Fibroblast of skin of right quadriceps (primary cell): ENCODE data around the gene MPHOSPH8.
"Not testable (repeated sequence)": the region's sequence is repeated elsewhere in the genome, so short reads cannot be mapped to it uniquely, and the experiment has no call there.

ENCODE experiments used
- DNase-seq: peaks from one replicate; pipeline ENCODE4 v3.0.0-alpha.2; 2013

The MPHOSPH8 gene

GRCh38 chr13:19635926-19636325 is 2.5 kb downstream of the MPHOSPH8 start:
- DNase-seq = not testable (repeated sequence)

- no peak for DNase-seq
These were observed 10.2 kb downstream of the MPHOSPH8 start for GRCh38 chr13:19643652-19644051.

- no peak for DNase-seq
These were observed 11.5 kb downstream of the MPHOSPH8 start for GRCh38 chr13:19645000-19645399.

GRCh38 chr13:19646063-19646462 is 12.6 kb downstream of the MPHOSPH8 start:
- DNase-seq = no peak

- no peak for DNase-seq
These were observed 17.3 kb downstream of the MPHOSPH8 start for GRCh38 chr13:19650742-19651141.

GRCh38 chr13:19657872-19658591 is 24.6 kb downstream of the MPHOSPH8 start:
- no peak for DNase-seq

- no peak for DNase-seq
These were observed 25.4 kb downstream of the MPHOSPH8 start for GRCh38 chr13:19658831-19659230.

- DNase-seq = no peak
These were observed 27.7 kb downstream of the MPHOSPH8 start for GRCh38 chr13:19661126-19661525.

- no peak for DNase-seq
These were observed 28.1 kb downstream of the MPHOSPH8 start for GRCh38 chr13:19661561-19661960.

- DNase-seq = no peak
These were observed 30.0 kb downstream of the MPHOSPH8 start for GRCh38 chr13:19663416-19663979.

- no peak for DNase-seq
These were observed 31.2 kb downstream of the MPHOSPH8 start for GRCh38 chr13:19664481-19665230.

GRCh38 chr13:19665427-19665859 is 32.0 kb downstream of the MPHOSPH8 start:
- no peak for DNase-seq

- DNase-seq = no peak
These were observed 35.3 kb downstream of the MPHOSPH8 start for GRCh38 chr13:19668778-19669177.

- no peak for DNase-seq
These were observed 36.7 kb downstream of the MPHOSPH8 start for GRCh38 chr13:19670147-19670546.

- DNase-seq = no peak
These were observed 39.5 kb downstream of the MPHOSPH8 start for GRCh38 chr13:19672990-19673389.

- no peak for DNase-seq
These were observed 40.3 kb downstream of the MPHOSPH8 start for GRCh38 chr13:19673473-19674430.

GRCh38 chr13:19674898-19675297 is 41.4 kb downstream of the MPHOSPH8 start:
- DNase-seq = no peak

- no peak for DNase-seq
These were observed 42.7 kb downstream of the MPHOSPH8 start for GRCh38 chr13:19676168-19676567.

- DNase-seq = peak; percentile 42
These were observed 47.3 kb downstream of the MPHOSPH8 start for GRCh38 chr13:19680751-19681150.

- DNase-seq = no peak
These were observed 48.1 kb downstream of the MPHOSPH8 start for GRCh38 chr13:19681517-19681916.

GRCh38 chr13:19685034-19685433 is 51.6 kb downstream of the MPHOSPH8 start:
- DNase-seq = no peak

- no peak for DNase-seq
These were observed 52.0 kb downstream of the MPHOSPH8 start for GRCh38 chr13:19685437-19685836.

GRCh38 chr13:19691447-19691846 is 58.0 kb downstream of the MPHOSPH8 start:
- not testable (repeated sequence) for DNase-seq
